ENCODE results near the gene GTF3C1.
"Not testable (repeated sequence)": the region's sequence is repeated elsewhere in the genome, so short reads cannot be mapped to it uniquely, and the experiment has no call there.

Gene GTF3C1, protein sequence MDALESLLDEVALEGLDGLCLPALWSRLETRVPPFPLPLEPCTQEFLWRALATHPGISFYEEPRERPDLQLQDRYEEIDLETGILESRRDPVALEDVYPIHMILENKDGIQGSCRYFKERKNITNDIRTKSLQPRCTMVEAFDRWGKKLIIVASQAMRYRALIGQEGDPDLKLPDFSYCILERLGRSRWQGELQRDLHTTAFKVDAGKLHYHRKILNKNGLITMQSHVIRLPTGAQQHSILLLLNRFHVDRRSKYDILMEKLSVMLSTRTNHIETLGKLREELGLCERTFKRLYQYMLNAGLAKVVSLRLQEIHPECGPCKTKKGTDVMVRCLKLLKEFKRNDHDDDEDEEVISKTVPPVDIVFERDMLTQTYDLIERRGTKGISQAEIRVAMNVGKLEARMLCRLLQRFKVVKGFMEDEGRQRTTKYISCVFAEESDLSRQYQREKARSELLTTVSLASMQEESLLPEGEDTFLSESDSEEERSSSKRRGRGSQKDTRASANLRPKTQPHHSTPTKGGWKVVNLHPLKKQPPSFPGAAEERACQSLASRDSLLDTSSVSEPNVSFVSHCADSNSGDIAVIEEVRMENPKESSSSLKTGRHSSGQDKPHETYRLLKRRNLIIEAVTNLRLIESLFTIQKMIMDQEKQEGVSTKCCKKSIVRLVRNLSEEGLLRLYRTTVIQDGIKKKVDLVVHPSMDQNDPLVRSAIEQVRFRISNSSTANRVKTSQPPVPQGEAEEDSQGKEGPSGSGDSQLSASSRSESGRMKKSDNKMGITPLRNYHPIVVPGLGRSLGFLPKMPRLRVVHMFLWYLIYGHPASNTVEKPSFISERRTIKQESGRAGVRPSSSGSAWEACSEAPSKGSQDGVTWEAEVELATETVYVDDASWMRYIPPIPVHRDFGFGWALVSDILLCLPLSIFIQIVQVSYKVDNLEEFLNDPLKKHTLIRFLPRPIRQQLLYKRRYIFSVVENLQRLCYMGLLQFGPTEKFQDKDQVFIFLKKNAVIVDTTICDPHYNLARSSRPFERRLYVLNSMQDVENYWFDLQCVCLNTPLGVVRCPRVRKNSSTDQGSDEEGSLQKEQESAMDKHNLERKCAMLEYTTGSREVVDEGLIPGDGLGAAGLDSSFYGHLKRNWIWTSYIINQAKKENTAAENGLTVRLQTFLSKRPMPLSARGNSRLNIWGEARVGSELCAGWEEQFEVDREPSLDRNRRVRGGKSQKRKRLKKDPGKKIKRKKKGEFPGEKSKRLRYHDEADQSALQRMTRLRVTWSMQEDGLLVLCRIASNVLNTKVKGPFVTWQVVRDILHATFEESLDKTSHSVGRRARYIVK (N-terminal part only)

GRCh38 chr16:27549746-27550581 is at the start of gene GTF3C1, which contains the start of gene KATNIP:
GTF3C1 (minus strand) TSS chr16:27549913; CDS start chr16:27549890, 23 bp downstream.
KATNIP (plus strand) TSS chr16:27550144; CDS start chr16:27550171, 27 bp downstream.
- peak; percentile 96 for DNase-seq (ENCODE audit: low spot score)

DNA sequence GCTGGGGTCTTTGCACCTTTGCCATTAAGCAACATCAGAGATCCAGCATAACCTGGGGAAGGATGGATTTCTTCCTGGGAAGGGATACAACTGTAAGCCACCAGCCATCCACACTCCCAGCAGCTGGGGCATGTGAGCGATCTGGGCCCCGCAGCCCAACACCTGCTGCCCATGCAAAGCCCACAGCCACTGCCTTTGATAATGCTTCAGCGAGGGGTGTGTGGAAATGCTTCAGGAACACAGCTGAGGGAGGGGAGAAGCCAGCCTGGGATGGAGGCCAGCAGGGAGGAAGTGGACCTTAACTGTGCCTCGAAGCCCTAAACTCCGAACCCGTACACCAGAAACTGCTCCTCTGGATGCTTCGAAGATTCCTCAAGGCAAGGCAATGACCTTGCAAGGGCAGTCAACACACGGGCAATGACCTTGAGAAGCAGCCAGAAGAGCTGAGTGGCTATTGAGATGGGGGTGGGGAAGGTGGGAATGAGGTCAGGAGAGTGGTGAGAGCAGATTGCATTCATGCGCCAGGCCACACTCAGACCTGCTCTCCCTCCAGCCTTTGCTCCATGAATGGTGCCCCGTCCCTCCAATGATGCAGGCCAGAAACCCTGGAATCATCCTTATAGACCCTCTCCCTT is 49.3 kb upstream of the GTF3C1 start:
- DNase-seq (ENCODE audit: low spot score) = no peak

DNA sequence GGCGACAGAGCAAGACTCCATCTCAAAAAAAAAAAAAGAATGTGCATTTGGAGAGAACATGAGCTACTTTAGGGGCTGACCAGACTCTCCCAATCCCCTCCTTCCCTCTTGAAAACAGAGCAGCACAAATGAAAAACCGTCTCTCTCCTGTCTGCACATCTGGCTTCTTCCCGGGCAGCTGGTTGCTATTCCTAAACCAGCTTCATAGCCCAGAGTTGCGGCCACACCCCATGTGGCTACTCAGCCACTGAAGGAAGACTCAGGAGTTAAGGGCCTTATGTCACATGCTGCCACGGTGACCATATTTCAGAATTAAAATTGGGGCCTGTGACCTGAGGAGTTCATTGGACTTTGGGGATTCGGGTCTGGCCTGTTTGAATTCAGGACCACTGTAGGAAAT is 48.5 kb upstream of the GTF3C1 start:
- no peak for DNase-seq (ENCODE audit: low spot score)

DNA sequence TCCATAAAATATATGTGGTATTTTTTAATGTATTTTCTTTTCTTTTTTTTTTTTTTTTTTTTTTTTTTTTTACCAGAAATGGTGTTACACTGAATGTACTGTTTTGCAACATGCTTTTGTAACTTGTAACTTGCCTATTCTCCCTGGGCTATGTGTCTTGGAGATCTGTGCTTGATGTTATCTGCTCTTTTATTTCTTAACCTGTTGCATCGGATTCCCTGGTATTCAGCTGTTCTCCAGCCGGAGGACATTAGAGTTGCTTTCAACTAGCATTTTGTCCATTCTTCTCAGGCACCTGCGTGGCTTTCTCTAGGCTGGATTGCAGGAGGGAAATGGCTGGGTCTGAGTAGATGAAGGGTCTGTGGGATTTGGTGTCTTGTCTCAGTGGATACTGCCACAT is 47.6 kb upstream of the GTF3C1 start:
- no peak for DNase-seq (ENCODE audit: low spot score)

DNA sequence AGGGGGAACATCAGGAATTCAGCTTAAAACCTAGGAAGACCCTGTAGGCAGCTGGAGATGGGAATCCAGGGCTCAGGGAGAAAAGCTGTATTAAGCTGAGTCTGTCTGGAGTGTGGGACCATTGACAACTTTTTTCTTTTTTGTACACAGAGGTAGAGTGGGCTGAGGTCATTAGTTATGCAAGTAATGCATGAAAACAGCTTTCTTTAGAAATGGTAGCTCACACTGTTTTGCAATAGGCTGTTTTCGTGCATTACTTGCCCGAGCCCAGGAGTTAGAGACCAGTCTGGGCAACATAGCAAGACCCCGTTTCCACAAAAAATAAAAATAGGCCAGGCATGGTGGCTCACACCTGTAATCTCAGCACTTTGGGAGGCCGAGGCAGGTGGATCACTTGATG is 46.7 kb upstream of the GTF3C1 start:
- DNase-seq (ENCODE audit: low spot score) = no peak

DNA sequence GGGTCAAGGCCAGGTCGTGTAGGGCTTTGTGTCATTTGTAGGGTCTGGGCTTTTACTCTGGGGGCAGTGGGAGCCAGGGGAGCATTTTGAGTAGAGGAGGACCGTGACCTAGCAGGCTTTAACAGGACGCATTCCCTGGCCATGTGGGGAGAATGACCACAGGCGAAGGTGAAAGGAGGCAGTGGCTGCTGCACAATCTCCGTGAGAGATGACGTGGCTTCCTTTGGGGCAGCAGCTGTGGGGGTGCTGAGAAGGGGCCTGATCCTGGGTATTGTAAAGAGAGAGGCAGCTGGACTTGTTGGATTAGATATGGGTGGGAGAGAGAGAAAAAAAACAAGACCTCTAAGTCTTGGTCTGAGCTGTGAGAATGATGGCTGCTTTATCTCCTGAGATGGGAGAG is 46.3 kb upstream of the GTF3C1 start:
- no peak for DNase-seq (ENCODE audit: low spot score)

GRCh38 chr16:27595475-27595874 is 45.8 kb upstream of the GTF3C1 start:
- no peak for DNase-seq (ENCODE audit: low spot score)

DNA sequence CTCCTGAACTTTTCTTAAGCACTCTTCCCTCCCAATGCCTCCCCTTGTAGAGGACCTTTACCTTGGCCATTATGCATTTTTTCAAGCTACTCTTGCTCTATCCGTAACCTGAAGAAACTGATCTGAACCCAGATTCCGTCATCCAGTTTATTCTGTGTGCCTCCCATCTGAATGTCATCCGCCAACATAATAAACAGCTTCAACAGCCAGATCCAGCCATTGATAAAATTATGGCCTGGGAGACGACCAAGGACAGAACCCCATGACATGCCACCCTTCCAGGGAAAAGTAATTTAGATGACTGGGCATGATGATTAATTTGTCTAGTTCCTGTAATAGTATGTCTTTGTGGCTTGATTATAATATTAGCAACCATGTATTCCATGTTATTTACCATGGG is 42.1 kb upstream of the GTF3C1 start:
- no peak for DNase-seq (ENCODE audit: low spot score)

DNA sequence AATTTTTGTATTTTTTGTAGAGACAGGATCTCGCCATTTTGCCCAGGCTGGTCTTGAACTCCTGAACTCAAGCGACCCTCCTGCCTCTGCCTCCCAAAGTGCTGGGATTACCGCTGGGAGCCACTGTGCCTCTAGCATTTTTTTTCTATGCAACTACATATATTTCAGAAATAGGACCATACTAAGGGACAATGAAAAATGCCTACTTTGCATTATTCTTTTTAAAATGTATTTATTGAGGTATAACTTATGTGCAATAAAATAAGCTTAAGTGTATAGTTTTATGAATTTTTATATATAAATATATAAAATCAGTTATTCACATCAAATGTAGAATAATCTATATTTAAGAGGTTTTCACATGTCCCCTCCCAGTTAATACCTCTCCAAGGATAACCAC is 38.3 kb upstream of the GTF3C1 start:
- no peak for DNase-seq (ENCODE audit: low spot score)

GRCh38 chr16:27586711-27587110 is 37.0 kb upstream of the GTF3C1 start:
- no peak for DNase-seq (ENCODE audit: low spot score)

DNA sequence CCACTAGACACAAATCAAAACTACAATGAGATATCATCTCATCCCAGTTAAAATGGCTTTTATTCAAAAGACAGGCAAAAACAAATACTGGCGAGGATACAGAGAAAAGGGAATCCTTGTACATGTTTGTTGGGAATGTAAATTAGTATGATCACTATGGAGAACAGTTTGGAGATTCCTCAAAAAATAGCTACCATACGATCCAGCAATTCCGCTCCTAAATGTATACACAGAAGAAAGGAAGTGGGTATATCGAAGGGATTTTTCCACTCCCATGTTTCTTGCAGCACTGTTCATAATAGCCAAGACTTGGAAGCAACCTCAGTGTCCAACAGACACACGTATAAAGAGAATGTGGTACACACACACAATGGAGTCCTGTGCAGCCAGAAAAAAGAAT is 35.5 kb upstream of the GTF3C1 start:
- DNase-seq (ENCODE audit: low spot score) = no peak

DNA sequence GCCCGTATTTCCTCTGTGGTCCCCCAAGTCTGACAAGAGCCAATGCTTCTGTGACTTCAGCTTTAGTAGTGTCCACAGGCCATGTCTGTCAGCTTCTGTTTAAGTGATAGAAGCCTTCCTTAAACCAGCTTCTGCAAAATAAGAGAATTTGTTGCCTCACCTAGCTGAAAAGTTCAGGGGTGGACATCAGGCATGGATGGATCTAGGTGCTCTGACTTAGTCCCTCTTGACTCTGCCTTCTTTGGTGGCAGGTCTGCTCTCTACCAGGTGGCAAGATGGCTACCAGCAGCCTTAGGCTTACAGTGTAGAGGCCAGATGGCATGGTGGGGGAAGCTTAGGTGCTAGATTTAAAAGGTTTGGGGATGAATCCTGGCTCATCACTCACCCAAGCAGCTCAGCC is 33.9 kb upstream of the GTF3C1 start:
- DNase-seq (ENCODE audit: low spot score) = no peak

GRCh38 chr16:27582883-27583282 is 33.2 kb upstream of the GTF3C1 start:
- DNase-seq (ENCODE audit: low spot score) = no peak

- DNase-seq (ENCODE audit: low spot score) = no peak
These were observed 29.6 kb upstream of the GTF3C1 start for GRCh38 chr16:27579087-27579980.

DNA sequence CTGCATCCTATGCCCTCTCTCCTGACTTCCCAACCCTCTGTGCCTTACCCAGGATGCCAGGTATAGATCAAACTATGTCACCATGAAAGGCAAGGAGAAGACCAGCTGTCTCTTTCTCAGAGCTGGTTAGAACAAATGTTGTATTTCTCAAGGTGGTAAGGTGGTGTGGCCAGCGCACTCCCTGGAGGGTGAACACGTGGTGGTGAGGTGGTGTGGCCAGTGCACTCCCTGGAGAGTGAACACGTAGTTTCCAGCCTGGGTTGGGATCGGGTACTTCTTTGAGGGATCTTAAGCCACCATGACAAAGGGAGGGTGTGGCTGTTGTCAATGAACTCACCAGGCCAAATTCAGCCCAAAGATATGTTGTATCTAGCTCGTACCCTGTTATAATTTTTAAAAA is 27.0 kb upstream of the GTF3C1 start:
- no peak for DNase-seq (ENCODE audit: low spot score)

DNA sequence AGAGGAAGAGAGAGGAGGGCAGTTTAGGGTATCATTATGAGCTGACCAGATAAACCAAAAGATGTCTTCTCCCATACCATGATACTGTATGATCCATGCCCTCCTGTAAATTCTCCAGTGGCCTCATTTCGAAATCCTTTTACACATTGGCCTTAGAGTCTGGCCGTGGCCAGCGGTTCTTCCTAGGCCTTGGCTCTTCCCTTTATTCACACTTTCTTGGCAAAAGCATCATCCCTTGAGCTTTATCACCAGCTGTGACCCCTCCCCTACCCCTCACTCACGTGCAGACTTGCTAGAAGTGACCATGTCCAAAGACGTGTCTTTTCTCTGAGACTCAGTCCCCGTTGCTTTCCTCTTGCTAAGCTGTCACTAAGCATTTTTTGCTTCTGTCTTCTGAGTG is 23.0 kb upstream of the GTF3C1 start:
- DNase-seq (ENCODE audit: low spot score) = no peak

DNA sequence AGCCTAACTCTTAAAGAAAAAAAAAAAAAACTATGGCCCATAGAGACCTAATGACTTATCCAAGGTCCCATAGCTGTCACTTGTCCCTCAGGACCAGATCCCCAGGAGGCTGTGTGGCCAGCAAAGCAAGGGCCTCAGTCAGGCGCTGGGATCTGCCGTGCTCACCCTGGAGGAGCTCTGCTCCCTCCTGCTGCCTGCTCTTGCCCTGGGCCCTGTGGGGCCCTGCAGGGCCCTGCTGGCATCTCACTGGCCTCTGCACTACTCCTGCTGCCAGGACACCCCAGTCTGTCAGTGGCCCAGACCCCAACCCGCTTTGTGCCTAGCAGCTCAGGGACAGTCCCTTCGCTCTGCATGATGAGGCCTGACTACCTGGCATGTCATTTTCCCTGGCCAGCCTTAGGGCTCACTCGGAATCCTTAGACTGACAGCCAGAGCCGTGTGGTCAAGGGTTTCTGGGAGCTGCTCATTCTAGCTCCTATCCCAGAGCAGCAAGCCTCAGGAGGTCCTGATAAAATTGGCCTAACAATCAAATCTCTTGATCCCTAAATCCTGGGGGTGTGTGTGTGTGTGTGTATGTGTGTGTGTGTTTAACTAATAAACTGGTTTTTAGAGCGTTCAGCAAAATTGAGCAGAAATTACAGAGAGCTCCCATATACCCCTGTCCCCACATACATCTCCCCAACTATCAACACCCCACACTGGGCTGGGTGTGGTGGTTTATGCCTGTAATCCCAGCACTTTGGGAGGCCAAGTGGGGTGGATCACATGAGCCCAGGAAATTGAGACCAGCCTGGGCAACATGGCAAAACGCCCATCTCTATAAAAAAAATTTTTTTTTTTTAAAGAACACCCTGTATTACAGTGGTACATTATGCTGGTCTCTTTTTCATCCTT is 22.0 kb upstream of the GTF3C1 start:
- DNase-seq (ENCODE audit: low spot score) = no peak

- DNase-seq (ENCODE audit: low spot score) = not testable (repeated sequence)
These were observed 21.3 kb upstream of the GTF3C1 start for GRCh38 chr16:27570986-27571385.

DNA sequence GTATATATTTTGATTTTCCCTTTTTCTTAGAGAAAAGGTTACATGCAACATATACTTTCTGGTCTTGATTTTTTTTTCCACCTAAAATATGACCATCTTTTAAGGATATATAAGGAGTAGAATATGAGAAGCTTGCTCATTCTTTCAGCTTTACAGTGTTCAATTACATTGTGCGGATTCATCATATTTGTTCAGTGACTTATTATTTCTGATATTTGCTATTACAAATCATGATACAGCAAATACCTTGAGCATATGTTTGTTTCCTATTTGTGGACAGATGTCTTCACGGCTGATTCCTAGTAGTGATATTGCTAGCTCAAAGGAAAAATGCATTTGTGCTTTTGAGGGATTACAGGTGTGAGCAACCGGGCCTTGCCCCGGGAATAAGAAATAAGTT is 18.4 kb upstream of the GTF3C1 start:
- no peak for DNase-seq (ENCODE audit: low spot score)

Measured in SW480 (cell line).